Dendritic cell treated with granulocyte-macrophage colony-stimulating factor and Interleukin-4, amounts not matched to agents 40 ng/mL and 50 ng/mL, for 4 days (primary cell): Measurements from ENCODE around the gene IFNA13.
"Not testable (repeated sequence)": the region's sequence is repeated elsewhere in the genome, so short reads cannot be mapped to it uniquely, and the experiment has no call there.

Experiments
- H3K27ac Mint-ChIP-seq: one replicate; pipeline ENCODE4 v1.8.0; 2022; ENCODE audit warnings: mild to moderate bottlenecking, mixed read lengths
- H3K27me3 Mint-ChIP-seq: one replicate; pipeline ENCODE4 v1.8.0; 2022; ENCODE audit warnings: mild to moderate bottlenecking, mixed read lengths
- H3K36me3 Mint-ChIP-seq: one replicate; pipeline ENCODE4 v1.8.0; 2022; ENCODE audit warnings: low read depth, mixed read lengths
- H3K4me1 Mint-ChIP-seq: one replicate; pipeline ENCODE4 v1.8.0; 2022; ENCODE audit warnings: low read depth, mixed read lengths
- H3K4me3 Mint-ChIP-seq: one replicate; pipeline ENCODE4 v1.8.0; 2022; ENCODE audit warnings: mild to moderate bottlenecking, moderate library complexity, mixed read lengths
- H3K9me3 Mint-ChIP-seq: one replicate; pipeline ENCODE4 v1.8.0; 2022; ENCODE audit warnings: mixed read lengths
- intact Hi-C: fragments of 100-400 bp; cut with micrococcal nuclease; formaldehyde crosslinking; loops from one replicate; pipeline ENCODE4 v1.15.0; 2022

Gene IFNA13

DNA sequence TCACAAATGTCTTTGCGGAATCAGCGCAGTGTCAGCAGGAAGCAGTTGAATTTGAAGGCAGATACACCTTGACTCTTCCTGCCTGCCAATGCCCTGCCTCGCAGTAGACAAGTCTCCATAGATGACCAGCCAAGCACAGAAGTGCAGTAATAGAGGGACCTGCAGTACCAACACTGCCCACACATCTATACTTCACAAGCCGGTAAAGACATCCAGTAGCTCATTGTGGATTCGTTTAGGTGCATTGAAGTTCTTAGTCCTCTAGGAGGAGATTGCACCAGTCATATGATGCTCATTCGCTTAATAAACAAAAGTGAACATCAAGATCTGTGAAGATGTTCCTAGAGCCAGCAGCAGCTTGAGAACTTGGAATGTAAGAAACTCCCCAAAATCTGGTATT lies 24.4 kb upstream of the IFNA13 start:
- Mint-ChIP-seq H3K27ac (no peak overlapping the region), H3K4me1 (peaks cover 10% of the 10 kb centered on the region), H3K9me3 (no peaks in the 10 kb centered on the region), H3K36me3 (no peaks in the 10 kb centered on the region), H3K4me3 (no peak overlapping the region), H3K27me3 (peaks cover 74% of the 10 kb centered on the region)
- intact Hi-C loops: no loop called here

DNA sequence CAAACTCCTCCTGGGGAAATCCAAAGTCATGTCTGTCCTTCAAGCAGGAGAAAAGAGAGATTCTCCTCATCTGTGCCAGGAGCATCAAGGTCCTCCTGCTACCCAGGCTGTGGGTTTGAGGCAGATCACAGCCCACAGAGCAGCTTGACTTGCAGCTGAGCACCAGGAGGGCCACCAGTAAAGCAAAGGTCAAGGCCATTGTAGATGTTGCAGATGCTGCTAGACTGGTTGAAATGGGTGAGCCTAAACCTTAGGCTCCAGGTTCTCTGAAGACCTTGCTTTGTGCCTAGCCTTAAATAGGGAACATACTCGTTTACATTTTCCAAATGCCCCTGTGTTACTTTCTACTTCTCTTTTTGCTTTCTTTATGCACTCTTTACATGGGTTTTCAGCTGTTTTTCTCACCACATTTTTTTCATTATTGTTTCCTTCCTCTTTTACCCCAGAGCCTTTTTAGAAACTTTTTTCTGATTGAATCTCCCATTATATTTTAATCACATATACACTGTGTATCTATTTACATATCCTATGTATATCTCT lies 17.3 kb upstream of the IFNA13 start, which contains the start of gene IFNA2:
Gene IFNA2 (minus strand): TSS at position 268 of the 540 bp plus-strand sequence. CDS start 69 bp downstream, at position 199.
- Mint-ChIP-seq H3K9me3 (no peaks in the 10 kb centered on the region), H3K27me3 (peaks cover 61% of the 10 kb centered on the region), H3K4me3 (no peak within 1 kb of the TSS), H3K27ac (no peak within 1 kb of the TSS), H3K36me3 (no peaks in the 10 kb centered on the region), H3K4me1 (peaks cover 25% of the 10 kb centered on the region)
- intact Hi-C loops: no loop called here

DNA sequence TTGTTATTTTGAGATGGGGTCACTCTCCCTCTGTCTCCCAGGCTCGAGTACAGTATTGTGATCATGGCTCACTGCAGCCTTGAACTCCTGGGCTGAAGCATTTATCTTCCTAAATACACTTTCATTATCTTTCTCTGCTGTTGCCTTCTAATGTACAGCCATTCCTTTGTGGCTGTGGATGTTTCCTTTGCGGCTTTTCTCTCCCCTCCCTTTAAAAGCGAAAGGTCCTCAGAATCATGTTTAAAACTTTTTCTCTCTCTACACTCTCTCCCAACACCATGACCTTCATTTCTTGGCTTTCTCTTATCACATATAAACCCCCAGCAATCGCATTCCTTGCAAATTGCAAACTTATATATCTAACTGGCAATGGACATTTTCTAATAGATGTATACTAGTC lies 15.8 kb upstream of the IFNA13 start:
- H3K27me3 Mint-ChIP-seq: peaks cover 64% of the 10 kb centered on the region
- no peak overlapping the region for H3K4me3 Mint-ChIP-seq
- peaks cover 30% of the 10 kb centered on the region for H3K4me1 Mint-ChIP-seq
- H3K36me3 Mint-ChIP-seq: no peaks in the 10 kb centered on the region
- no peaks in the 10 kb centered on the region for H3K9me3 Mint-ChIP-seq
- intact Hi-C loops: loop anchor here (5.0 kb wide), 1 partner anchor 49 kb away; no protein-coding TSS in a partner anchor
- H3K27ac Mint-ChIP-seq: no peak overlapping the region

DNA sequence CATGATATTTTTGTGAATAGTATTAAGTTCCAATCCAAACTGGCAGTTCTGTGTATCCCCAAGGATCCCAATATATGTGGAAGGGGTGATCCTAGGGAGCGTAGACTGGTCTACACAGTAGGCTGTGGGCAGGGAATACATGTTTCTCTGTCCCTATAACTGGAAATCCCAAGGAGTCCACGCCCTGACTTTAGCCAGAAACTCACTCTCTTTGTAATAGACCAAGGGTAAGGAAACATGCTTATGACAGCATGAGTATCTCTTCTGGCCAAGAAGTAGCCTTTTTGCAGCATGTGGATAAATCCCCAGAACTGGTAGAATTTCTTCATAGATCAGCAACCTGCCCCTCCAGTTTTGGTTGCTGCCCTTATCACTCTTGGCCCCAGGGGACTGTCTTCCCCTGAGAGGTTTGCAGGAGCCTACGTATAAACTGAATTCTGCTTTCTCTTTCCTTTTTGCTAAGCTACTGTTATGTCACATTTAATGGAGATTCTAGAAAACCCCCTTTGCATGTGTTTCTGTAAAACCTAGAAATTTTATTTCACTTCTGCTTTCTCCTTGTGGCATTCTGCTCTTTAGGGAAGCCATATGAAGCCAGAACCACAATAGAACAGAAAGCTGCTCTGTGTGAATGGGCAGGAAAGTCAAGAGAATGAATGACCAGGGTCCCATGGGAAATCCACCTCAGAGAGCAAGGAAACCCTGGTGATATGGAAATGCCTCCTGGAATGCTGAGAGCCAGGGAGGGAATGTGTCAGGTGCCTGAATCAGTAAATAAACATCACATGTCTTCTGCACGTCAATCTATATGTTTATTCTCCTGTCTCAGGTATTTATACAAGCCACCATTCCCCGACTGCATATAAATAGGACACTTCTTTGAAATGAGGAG lies 13.8 kb upstream of the IFNA13 start:
- Mint-ChIP-seq H3K36me3 (no peaks in the 10 kb centered on the region), H3K9me3 (no peaks in the 10 kb centered on the region), H3K4me1 (peaks cover 30% of the 10 kb centered on the region), H3K27ac (no peak overlapping the region), H3K4me3 (peak overlapping the region; percentile 48), H3K27me3 (peaks cover 60% of the 10 kb centered on the region)
- intact Hi-C loops: loop anchor here (5.0 kb wide), 1 partner anchor 51 kb away; no protein-coding TSS in a partner anchor

DNA sequence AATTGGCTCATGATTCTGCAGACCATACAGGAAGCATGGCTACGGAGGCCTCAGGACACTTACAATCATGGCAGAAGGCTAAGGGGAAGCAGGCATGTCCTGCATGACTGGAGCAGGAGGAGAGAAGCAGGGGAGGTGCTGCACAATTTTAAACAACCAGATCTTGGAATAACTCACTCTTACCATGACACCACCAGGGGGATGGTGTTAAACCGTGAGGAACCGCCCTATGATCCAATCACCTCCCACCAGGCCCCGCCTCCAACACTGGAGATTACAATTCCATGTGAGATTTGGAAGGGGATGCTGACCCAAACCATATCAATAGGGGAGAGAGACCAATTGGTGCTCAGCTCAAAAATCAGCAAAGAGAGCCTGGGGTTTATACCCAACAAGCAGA lies 3.6 kb upstream of the IFNA13 start:
- H3K4me1 Mint-ChIP-seq, H3K36me3 Mint-ChIP-seq, H3K9me3 Mint-ChIP-seq, H3K27ac Mint-ChIP-seq, intact Hi-C loops, H3K4me3 Mint-ChIP-seq: not testable (repeated sequence)
- H3K27me3 Mint-ChIP-seq: peaks cover 31% of the 10 kb centered on the region

DNA sequence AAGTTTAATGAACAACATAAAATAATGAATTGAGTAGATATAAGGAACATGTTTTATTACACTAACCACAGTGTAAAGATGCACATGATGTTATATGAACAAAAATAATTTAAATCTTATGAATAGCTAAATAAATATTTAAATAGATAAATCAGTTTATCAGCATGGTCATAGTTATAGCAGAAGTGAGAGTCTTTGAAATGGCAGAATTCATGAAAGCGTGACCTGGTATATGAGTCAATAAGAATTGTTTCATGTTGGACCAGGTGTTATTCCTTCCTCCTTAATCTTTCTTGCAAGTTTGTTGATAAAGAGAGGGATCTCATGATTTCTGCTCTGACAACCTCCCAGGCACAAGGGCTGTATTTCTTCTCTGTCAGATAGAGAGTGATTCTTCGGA lies 688 bp downstream of the IFNA13 start:
- H3K4me3 Mint-ChIP-seq, intact Hi-C loops, H3K27ac Mint-ChIP-seq, H3K9me3 Mint-ChIP-seq, H3K36me3 Mint-ChIP-seq, H3K4me1 Mint-ChIP-seq: not testable (repeated sequence)
- peaks cover 47% of the 10 kb centered on the region for H3K27me3 Mint-ChIP-seq

DNA sequence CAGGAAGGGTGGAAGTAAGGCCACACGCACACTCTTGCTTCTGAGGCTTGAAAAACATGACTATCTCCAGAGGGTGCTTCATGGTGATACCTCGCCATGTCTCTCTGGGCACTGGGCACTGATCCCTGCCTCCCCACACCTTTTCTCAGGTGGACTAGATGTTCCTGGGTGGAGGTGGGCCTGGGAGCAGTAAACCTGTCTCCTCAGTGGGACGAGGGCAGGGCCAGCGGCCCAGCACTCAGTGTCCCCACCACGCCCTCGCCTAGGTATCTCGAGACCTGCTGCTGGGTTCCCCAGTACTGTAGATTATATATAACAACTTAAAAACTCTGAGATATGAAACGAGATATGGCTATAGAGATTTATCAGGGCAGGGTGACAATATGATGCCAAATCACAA lies 5.6 kb downstream of the IFNA13 start:
- peaks cover 45% of the 10 kb centered on the region for H3K27me3 Mint-ChIP-seq
- no peaks in the 10 kb centered on the region for H3K36me3 Mint-ChIP-seq
- H3K9me3 Mint-ChIP-seq: no peaks in the 10 kb centered on the region
- intact Hi-C loops: no loop called here
- H3K4me1 Mint-ChIP-seq: peaks cover 20% of the 10 kb centered on the region
- no peak overlapping the region for H3K27ac Mint-ChIP-seq
- H3K4me3 Mint-ChIP-seq: no peak overlapping the region

DNA sequence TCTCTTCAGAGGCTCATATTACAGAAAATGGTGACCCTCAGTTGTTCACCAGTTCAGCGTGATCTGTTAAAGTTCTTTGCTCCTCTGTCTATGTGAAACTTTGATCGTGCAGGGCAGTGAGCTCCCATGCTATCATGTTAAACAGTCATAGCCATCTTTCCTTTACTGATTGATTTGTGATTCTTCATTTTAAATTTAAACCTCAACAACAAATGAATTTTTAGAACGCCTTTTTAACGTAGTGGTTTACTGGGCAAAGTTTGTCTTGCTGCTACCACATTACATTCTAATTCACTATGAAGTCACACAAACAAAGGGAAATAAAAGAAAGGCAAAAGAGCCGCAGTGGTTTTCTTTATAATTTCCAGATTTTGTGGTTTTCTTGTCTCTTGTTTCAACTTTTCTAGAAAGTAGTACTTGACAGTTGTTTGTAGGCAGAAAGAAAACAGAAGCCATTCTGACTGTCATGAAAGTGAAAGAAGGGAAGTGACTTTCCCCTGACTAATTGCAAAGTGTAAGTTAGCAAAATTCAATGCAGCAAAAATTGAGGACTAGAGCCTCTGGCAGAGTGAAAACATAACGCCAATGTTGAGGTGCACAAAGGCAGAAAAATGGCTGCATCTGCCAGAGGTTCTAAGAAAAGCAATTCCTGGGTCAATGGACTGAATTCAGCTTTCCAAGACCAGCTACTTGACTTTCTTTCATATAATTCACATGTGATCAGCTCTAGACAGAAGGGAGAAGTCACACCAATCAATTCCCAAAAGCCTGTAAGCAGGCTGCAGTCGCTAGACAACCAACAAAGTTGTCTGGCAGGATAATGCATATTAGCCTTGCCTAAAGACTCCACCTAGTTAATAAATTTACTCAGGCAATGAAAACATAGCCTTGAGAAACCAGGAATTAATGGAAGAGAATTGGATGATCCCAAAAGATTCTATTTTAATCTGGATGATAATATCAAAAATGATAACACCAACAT lies 10.1 kb downstream of the IFNA13 start:
- Mint-ChIP-seq H3K4me1 (peaks cover 13% of the 10 kb centered on the region), H3K27me3 (peaks cover 29% of the 10 kb centered on the region), H3K27ac (no peak overlapping the region), H3K9me3 (peaks cover 7% of the 10 kb centered on the region), H3K4me3 (no peak overlapping the region), H3K36me3 (no peaks in the 10 kb centered on the region)
- intact Hi-C loops: no loop called here

DNA sequence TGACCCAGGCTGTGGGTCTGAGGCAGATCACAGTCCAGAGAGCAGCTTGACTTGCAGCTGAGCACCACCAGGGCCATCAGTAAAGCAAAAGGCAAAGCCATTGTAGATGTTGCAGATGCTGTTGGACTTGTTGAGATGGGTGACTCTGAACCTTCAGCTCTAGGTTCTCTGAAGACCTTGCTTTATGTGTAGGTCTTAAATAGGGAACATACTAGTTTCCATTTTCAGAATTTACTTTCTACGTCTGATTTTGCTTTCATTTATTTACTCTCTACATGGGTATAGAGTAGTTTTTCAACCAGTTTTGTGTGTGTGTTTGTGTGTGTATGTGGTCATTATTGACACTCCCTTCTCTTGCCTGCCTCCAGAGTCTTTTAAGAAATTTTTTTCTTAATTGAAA lies 17.1 kb downstream of the IFNA13 start, which contains the start of gene IFNA6:
Gene IFNA6 (minus strand): TSS at position 101 of the 400 bp plus-strand sequence. CDS start 0 bp downstream, at position 101.
- H3K27me3 Mint-ChIP-seq: peaks cover 34% of the 10 kb centered on the region
- H3K4me3 Mint-ChIP-seq: no peak within 1 kb of the TSS
- H3K4me1 Mint-ChIP-seq: no peaks in the 10 kb centered on the region
- H3K27ac Mint-ChIP-seq: no peak within 1 kb of the TSS
- H3K9me3 Mint-ChIP-seq: peaks cover 7% of the 10 kb centered on the region
- H3K36me3 Mint-ChIP-seq: no peaks in the 10 kb centered on the region
- intact Hi-C loops: no loop called here

DNA sequence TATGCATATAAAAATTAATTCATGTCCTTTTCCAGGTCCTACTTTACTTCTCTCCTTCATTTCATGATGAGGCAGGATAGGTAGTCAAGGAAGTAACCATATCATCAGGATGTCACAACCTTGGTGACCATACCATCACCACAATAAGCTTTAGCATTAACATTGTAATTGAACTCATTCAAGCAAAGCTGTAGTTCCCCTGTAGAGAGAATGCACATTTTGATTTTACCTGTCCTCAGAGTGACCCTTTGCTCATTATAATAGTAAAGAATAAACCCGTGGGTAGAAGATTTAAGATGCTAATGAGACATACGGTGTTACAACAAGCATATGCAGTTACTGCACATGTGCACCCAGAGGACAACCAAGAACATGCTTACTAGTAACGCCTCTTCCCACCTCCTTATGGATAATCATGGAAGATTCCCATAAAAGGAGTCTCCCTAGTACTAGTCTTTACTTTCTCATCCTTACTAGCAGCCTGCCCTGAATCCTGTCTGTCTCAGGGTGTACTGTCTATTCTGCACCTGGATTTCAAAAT lies 19.4 kb downstream of the IFNA13 start:
- intact Hi-C loops: no loop called here
- Mint-ChIP-seq H3K27me3 (peaks cover 36% of the 10 kb centered on the region), H3K36me3 (no peaks in the 10 kb centered on the region), H3K27ac (no peak overlapping the region), H3K9me3 (no peaks in the 10 kb centered on the region), H3K4me1 (peaks cover 6% of the 10 kb centered on the region), H3K4me3 (no peak overlapping the region)

DNA sequence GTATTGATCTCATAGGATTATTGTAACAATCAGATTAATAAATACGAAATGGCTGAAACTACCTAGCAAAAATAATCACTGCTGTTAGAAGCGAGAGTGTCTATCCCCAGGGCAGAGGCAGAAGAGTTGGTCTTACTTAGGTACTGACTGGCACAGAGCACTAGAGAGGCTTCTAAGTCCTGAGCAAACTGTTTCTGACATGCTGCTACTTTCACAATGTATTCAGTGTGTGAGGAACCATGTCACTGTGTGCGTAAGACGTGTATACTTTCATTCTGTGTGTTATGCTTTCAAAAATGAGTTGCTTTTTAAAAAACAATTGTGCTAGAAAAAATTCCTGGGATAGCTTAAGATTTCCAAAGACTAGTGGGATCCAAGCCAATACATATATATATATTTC lies 27.1 kb downstream of the IFNA13 start:
- Mint-ChIP-seq H3K27ac (no peak overlapping the region), H3K36me3 (no peaks in the 10 kb centered on the region), H3K27me3 (peaks cover 24% of the 10 kb centered on the region)

DNA sequence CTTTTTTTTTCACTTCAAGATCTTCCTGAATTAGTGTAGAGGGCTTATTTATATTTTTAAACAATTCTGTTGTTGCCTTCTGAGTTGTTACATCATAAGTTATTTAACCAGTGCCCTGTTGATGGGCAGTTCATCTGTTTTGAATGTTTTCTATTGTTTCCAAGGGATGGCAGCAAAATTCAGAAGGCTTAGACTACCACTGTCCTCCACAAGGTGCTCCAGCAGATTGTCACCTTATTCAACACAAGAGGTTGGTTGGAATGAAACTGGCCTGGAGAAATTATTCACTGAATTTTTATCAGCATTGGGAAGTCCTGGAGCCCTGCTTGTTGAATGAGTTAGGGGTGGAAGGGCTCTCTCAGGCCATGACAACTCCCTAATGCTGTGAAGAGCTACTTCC lies 31.4 kb downstream of the IFNA13 start:
- no peak overlapping the region for H3K4me3 Mint-ChIP-seq
- H3K27ac Mint-ChIP-seq: no peak overlapping the region
- H3K27me3 Mint-ChIP-seq: peaks cover 9% of the 10 kb centered on the region
- peaks cover 15% of the 10 kb centered on the region for H3K4me1 Mint-ChIP-seq
- peaks cover 19% of the 10 kb centered on the region for H3K36me3 Mint-ChIP-seq
- intact Hi-C loops: no loop called here
- H3K9me3 Mint-ChIP-seq: no peaks in the 10 kb centered on the region

More for the DNA sequence above, 27.1 kb downstream of the IFNA13 start:
- peaks cover 14% of the 10 kb centered on the region for H3K4me1 Mint-ChIP-seq
- no peaks in the 10 kb centered on the region for H3K9me3 Mint-ChIP-seq
- H3K4me3 Mint-ChIP-seq: no peak overlapping the region
- intact Hi-C loops: no loop called here
